Activated T-cell treated with anti-CD3 and anti-CD28 coated beads for 1 hour (primary cell): ENCODE data around the gene SPG11.

ENCODE experiments used
- DNase-seq: peaks from one replicate; pipeline ENCODE4 v3.0.0-alpha.2; 2020; ENCODE audit warnings: low read depth

Gene SPG11

DNA sequence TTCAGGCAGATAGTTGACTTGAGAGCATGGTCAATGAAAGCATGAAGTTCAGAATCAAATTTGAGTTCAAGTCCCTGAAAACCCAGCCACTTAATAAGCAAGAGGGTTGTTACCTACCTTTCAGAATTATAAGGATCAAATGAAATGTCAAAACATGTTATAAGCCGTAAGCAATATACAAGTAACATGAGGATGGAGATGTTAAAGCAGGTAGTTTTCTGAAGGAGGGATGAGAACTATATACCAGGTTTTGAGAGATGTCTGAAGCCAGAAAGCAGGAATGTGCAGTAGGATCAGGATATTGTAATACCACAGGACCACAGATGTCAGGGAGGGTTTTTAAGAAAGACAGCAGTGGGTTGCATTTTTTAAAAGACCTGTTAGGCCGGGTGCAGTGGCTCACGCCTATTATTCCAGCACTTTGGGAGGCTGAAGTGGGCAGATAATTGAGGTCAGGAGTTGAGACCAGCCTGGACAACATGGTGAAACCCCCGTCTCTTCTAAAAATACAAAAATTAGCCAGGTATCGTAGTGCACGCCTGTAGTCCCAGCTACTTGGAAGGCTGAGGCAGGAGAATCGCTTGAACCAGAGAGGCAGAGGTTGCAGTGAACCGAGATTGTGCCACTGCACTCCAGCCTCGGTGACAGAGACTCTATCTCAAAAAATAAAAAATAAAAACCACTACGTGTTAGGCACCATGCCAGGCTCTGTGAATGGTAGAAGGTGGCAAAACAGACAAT lies 133.4 kb downstream of the SPG11 start:
- DNase-seq = no peak

DNA sequence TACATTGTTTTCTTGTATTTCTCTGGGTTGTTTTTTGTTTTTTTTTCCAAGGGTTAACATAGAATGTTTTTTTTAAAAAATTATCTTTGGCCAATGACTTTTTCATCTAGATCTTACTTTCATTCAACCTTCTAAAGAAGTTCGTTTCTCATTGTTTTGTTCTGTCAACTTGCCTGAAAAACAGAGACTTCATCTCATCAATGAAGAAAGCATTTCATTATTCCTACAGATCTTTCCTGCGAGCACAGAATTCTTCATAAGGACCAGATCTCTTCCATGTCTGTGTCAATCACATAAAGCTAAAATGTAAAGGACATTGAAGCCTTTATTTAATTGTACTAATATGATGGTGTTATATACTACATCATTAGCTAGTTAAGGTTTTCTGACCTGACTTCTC lies 136.2 kb downstream of the SPG11 start:
- no peak for DNase-seq

DNA sequence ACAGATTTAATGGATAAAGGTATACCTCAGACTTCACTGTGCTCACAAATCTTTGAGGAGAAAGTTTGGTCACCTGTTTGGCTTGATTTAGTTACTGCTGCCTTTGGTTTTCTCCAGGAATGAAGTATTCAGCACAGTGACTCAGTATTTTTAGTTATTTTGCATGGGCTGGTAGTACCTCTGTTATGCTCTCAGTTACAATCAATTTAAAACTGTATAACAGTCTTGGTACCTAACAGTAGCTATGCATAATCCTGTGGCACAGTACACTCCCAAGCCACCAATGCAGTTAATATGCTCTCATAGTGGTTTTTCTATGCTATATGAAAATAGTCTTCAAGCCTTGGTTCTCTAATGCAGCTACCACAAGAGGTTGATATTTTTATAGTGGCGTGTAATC lies 138.4 kb downstream of the SPG11 start:
- DNase-seq = no peak

DNA sequence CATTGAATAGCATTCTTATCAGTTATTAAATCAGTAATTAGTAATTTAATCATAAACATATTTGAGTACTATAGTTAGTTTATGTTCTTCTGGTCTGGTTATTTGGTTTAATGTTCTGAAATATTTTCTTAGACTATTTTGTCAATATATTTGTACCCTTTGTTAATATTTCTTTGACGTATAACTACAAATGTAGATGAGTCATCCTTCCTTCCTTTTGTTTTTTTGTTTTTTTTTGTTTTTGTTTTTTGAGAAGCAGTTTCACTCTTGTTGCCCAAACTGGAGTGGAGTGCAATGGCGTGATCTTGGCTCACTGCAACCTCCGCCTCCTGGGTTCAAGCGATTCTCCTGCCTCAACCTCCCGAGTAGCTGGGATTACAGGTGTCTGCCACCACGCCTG lies 143.9 kb downstream of the SPG11 start:
- no peak for DNase-seq

DNA sequence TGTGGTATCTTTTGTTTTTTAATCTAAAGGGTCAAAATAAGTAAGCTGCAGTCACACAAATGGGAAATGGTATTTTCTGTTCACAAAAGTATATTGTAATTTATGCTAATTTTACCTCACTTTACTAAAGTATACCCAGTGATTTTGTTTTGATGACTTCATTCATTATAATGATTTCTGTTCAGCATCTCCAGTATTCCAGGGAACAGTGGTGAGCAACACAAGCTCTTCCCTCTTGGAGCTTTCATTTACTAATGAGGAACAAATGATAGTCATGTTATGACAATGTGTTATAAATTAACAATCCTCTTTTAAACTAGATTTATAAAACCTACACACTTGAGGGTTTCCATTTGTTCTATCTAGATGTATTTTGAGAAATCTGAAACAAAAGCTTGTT lies 147.0 kb downstream of the SPG11 start:
- DNase-seq = no peak
